Dermis microvascular lymphatic vessel endothelial cell (primary cell): ENCODE data around the gene EIF2S3B. TPM values are rescaled to one million over a fixed set of nuclear protein-coding genes. Genes with fewer than 3 reads are reported as not detected.

Source experiments
- DNase-seq, 2 donors: peaks; one replicate each; pipeline versions ENCODE4 v3.0.0 to v3.0.0-alpha.2; 2010; ENCODE audit warnings: low read depth in 2 of 2
- total RNA-seq: library from RNA; depleted of rRNA; stranded (reverse); fragments of >200 nt; gene quantifications from 2 replicates; pipeline ENCODE4 v1.2.1, GENCODE V29; 2014

The EIF2S3B gene
- total RNA-seq, 1 donor from 2014 or later, result 1.0 TPM

GRCh38 chr12:10554228-10554755 is 48.6 kb downstream of the EIF2S3B start:
- DNase-seq, result no peak

GRCh38 chr12:10554756-10555481 is 49.2 kb downstream of the EIF2S3B start:
- no peak for DNase-seq

DNA sequence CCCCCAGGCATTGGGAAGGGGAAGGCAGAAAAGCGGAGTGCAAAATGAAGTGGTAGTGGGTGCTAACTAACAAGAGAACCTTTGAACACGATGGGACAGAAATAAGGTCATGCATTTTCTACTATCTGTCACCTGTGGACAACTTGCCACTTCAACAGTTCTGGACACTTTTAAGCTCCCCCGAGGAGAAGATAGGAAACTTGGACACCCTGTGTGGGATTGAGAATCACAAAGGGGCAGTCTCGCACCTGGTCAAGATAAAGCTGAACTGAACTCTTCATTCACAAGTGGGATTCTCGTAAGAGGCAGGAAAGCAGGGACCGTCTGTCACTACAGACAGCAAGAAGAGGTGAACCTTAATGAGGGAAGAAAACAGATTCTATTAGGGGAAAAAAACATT is 51.6 kb downstream of the EIF2S3B start:
- no peak for DNase-seq

DNA sequence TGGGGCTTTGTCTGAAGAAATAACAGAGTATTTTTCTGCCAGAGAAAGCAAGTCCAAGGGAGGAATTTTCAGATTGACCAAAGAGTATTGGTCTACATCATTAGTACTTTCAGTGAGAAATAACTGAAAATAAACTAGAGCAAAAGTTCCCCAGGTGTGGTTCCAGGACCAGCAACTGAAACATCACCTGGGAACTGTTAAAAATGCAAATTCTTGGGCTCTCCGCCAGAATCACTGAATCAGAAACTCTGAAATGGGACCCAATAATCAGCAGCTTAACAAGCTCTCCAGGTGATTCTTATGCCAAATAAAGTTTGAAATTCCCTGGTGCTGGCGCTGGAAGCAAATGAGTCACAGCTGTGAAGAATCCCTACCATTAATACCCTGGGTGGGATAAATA is 52.1 kb downstream of the EIF2S3B start:
- DNase-seq, result no peak

Other genes starting within 250 kb of the EIF2S3B start
- under 0.01 and 0.13 TPM in 2 replicates for gene KLRD1, start 198.0 kb upstream of the EIF2S3B start, total RNA-seq
- gene KLRK1, start 115.8 kb upstream of the EIF2S3B start, total RNA-seq, result not detected in 2 replicates
- not detected in 2 replicates for gene KLRC4, start 96.1 kb upstream of the EIF2S3B start, total RNA-seq
- gene KLRC3, start 85.3 kb upstream of the EIF2S3B start, total RNA-seq, result not detected in 2 replicates
- gene KLRC2, start 69.9 kb upstream of the EIF2S3B start, total RNA-seq, result not detected in 2 replicates
- not detected in 2 replicates for gene KLRC1, start 52.5 kb upstream of the EIF2S3B start, total RNA-seq
- 8.7 and 11.3 TPM in 2 replicates for gene MAGOHB, start 107.7 kb downstream of the EIF2S3B start, total RNA-seq
- 3.2 and 6.7 TPM in 2 replicates for gene STYK1, start 168.2 kb downstream of the EIF2S3B start, total RNA-seq
- 122 and 127 TPM in 2 replicates for gene YBX3, start 217.4 kb downstream of the EIF2S3B start, total RNA-seq